SJSA1 (cell line): Measurements from ENCODE around the gene NSG1. TPM values are rescaled to one million over a fixed set of nuclear protein-coding genes. Genes with fewer than 3 reads are reported as not detected.

Experiments
- DNase-seq, 2 experiments: peaks; one replicate each; pipeline ENCODE4 v3.0.0-alpha.2; 2015 to 2020; ENCODE audit warnings: low spot score in 2 of 2, low read depth in 1 of 2
- H3K27ac ChIP-seq: fragments of 250-450 bp; sonication (Bioruptor Pico); 2 replicates; pipeline ENCODE4 v1.5.1; 2020; ENCODE audit warnings: mild to moderate bottlenecking, moderate library complexity
- H3K27me3 ChIP-seq: fragments of 250-450 bp; sonication (Bioruptor Pico); replicated peaks from 2 replicates; pipeline ENCODE4 v1.5.1; 2020; ENCODE audit warnings: mild to moderate bottlenecking, moderate library complexity
- H3K36me3 ChIP-seq: fragments of 250-450 bp; sonication (Bioruptor Pico); 2 replicates; pipeline ENCODE4 v1.5.1; 2020; ENCODE audit warnings: mild to moderate bottlenecking
- H3K4me1 ChIP-seq: fragments of 250-450 bp; sonication (Bioruptor Pico); replicated peaks from 2 replicates; pipeline ENCODE4 v1.6.1; 2021; ENCODE audit warnings: mild to moderate bottlenecking
- H3K4me3 ChIP-seq: fragments of 250-450 bp; sonication (Bioruptor Pico); 2 replicates; pipeline ENCODE4 v1.5.1; 2020; ENCODE audit warnings: mild to moderate bottlenecking
- H3K9me3 ChIP-seq: fragments of 250-450 bp; sonication (Bioruptor Pico); replicated peaks from 2 replicates; pipeline ENCODE4 v1.5.1; 2020; ENCODE audit warnings: mild to moderate bottlenecking
- total RNA-seq: library from RNA; depleted of rRNA; stranded (reverse); fragments of >200 nt; shearing (Covaris generic); gene quantifications from 2 replicates; pipeline ENCODE4 v1.2.3, GENCODE V29; 2014

The NSG1 gene
- total RNA-seq, 1 experiment from 2014 or later, result not detected

GRCh38 chr4:4395849-4396627 lies 9.1 kb downstream of the NSG1 start:
- H3K4me3 ChIP-seq, result no peak overlapping the region
- H3K9me3 ChIP-seq, result peaks cover 6% of the 10 kb centered on the region
- no peak for DNase-seq
- H3K4me1 ChIP-seq, result peaks cover 8% of the 10 kb centered on the region
- no peak overlapping the region for H3K27ac ChIP-seq
- H3K36me3 ChIP-seq, result no peaks in the 10 kb centered on the region
- peaks cover 55% of the 10 kb centered on the region for H3K27me3 ChIP-seq

- no peaks in the 10 kb centered on the region for H3K36me3 ChIP-seq
- no peak for DNase-seq
- H3K4me1 ChIP-seq, result peaks cover 8% of the 10 kb centered on the region
- H3K27ac ChIP-seq, result no peak overlapping the region
- peaks cover 6% of the 10 kb centered on the region for H3K9me3 ChIP-seq
- no peak overlapping the region for H3K4me3 ChIP-seq
- H3K27me3 ChIP-seq, result peaks cover 57% of the 10 kb centered on the region
These were observed 9.9 kb downstream of the NSG1 start for GRCh38 chr4:4396628-4397440.

- no peak overlapping the region for H3K4me3 ChIP-seq
- H3K36me3 ChIP-seq, result no peaks in the 10 kb centered on the region
- H3K9me3 ChIP-seq, result peaks cover 6% of the 10 kb centered on the region
- no peak for DNase-seq
- H3K27me3 ChIP-seq, result peaks cover 57% of the 10 kb centered on the region
- peaks cover 8% of the 10 kb centered on the region for H3K4me1 ChIP-seq
- H3K27ac ChIP-seq, result no peak overlapping the region
These were observed 10.5 kb downstream of the NSG1 start for GRCh38 chr4:4397441-4397819.

- DNase-seq, result no peak
- Histone ChIP-seq H3K27me3 (peaks cover 63% of the 10 kb centered on the region), H3K4me1 (peaks cover 8% of the 10 kb centered on the region), H3K9me3 (peaks cover 6% of the 10 kb centered on the region), H3K36me3 (no peaks in the 10 kb centered on the region), H3K27ac (no peak overlapping the region), H3K4me3 (no peak overlapping the region)
These were observed 11.5 kb downstream of the NSG1 start for GRCh38 chr4:4398430-4398829.

GRCh38 chr4:4401036-4401435 lies 14.1 kb downstream of the NSG1 start:
- H3K9me3 ChIP-seq, result peaks cover 6% of the 10 kb centered on the region
- peaks cover 46% of the 10 kb centered on the region for H3K27me3 ChIP-seq
- no peaks in the 10 kb centered on the region for H3K36me3 ChIP-seq
- DNase-seq, result no peak
- H3K4me3 ChIP-seq, result no peak overlapping the region
- H3K27ac ChIP-seq, result no peak overlapping the region
- H3K4me1 ChIP-seq, result no peaks in the 10 kb centered on the region; the same call in 1 of the 2 replicates

GRCh38 chr4:4402966-4403365 lies 16.1 kb downstream of the NSG1 start:
- Histone ChIP-seq H3K9me3 (peaks cover 6% of the 10 kb centered on the region), H3K27me3 (peaks cover 49% of the 10 kb centered on the region), H3K27ac (no peak overlapping the region), H3K36me3 (no peaks in the 10 kb centered on the region), H3K4me3 (no peak overlapping the region), H3K4me1 (no peaks in the 10 kb centered on the region)
- DNase-seq, result no peak

GRCh38 chr4:4405358-4405962 lies 18.6 kb downstream of the NSG1 start:
- Histone ChIP-seq H3K4me3 (no peak overlapping the region), H3K27ac (no peak overlapping the region), H3K36me3 (no peaks in the 10 kb centered on the region), H3K9me3 (no peaks in the 10 kb centered on the region), H3K4me1 (no peaks in the 10 kb centered on the region), H3K27me3 (peaks cover 39% of the 10 kb centered on the region)
- DNase-seq, result no peak

- no peaks in the 10 kb centered on the region for H3K4me1 ChIP-seq
- H3K4me3 ChIP-seq, result no peak overlapping the region
- H3K36me3 ChIP-seq, result no peaks in the 10 kb centered on the region
- no peak for DNase-seq
- H3K9me3 ChIP-seq, result no peaks in the 10 kb centered on the region
- no peak overlapping the region for H3K27ac ChIP-seq
- peaks cover 30% of the 10 kb centered on the region for H3K27me3 ChIP-seq
These were observed 19.8 kb downstream of the NSG1 start for GRCh38 chr4:4406455-4407298.

- H3K4me3 ChIP-seq, result no peak overlapping the region
- no peak overlapping the region for H3K27ac ChIP-seq
- H3K4me1 ChIP-seq, result no peaks in the 10 kb centered on the region
- no peaks in the 10 kb centered on the region for H3K36me3 ChIP-seq
- H3K27me3 ChIP-seq, result peaks cover 30% of the 10 kb centered on the region
- no peaks in the 10 kb centered on the region for H3K9me3 ChIP-seq
- no peak for DNase-seq
These were observed 20.6 kb downstream of the NSG1 start for GRCh38 chr4:4407299-4408131.

GRCh38 chr4:4408132-4408523 lies 21.2 kb downstream of the NSG1 start:
- no peak for DNase-seq
- H3K4me3 ChIP-seq, result no peak overlapping the region
- H3K36me3 ChIP-seq, result no peaks in the 10 kb centered on the region
- H3K9me3 ChIP-seq, result no peaks in the 10 kb centered on the region
- no peak overlapping the region for H3K27ac ChIP-seq
- H3K4me1 ChIP-seq, result no peaks in the 10 kb centered on the region
- H3K27me3 ChIP-seq, result peaks cover 27% of the 10 kb centered on the region

GRCh38 chr4:4408576-4409335 lies 21.9 kb downstream of the NSG1 start:
- no peaks in the 10 kb centered on the region for H3K9me3 ChIP-seq
- DNase-seq, result no peak
- H3K36me3 ChIP-seq, result no peaks in the 10 kb centered on the region
- H3K4me3 ChIP-seq, result no peak overlapping the region
- no peaks in the 10 kb centered on the region for H3K4me1 ChIP-seq
- H3K27me3 ChIP-seq, result peaks cover 25% of the 10 kb centered on the region
- H3K27ac ChIP-seq, result no peak overlapping the region

- no peaks in the 10 kb centered on the region for H3K36me3 ChIP-seq
- peaks cover 25% of the 10 kb centered on the region for H3K27me3 ChIP-seq
- H3K4me3 ChIP-seq, result no peak overlapping the region
- H3K27ac ChIP-seq, result no peak overlapping the region
- DNase-seq, result no peak
- H3K9me3 ChIP-seq, result no peaks in the 10 kb centered on the region
- no peaks in the 10 kb centered on the region for H3K4me1 ChIP-seq
These were observed 22.7 kb downstream of the NSG1 start for GRCh38 chr4:4409416-4410115.
